HG03457 (cell line): Measurements from ENCODE around the gene MXRA8.
"Not testable (repeated sequence)": the region's sequence is repeated elsewhere in the genome, so short reads cannot be mapped to it uniquely, and the experiment has no call there.

Experiments used
- ATAC-seq: cut with Tn5 transposase; IDR thresholded peaks from one replicate; pipeline ENCODE4 v1.9.1; 2021; ENCODE audit warnings: moderate number of reproducible peaks; ENCODE audit not compliant: unreplicated experiment

MXRA8 gene

GRCh38 chr1:1358433-1359271, at the start of gene MXRA8:
TSS of gene MXRA8 (minus strand) at chr1:1358555. CDS start at chr1:1358504, 51 bp downstream.
- no peak for ATAC-seq

GRCh38 chr1:1407636-1408318, 49.4 kb upstream of the MXRA8 start:
- ATAC-seq, result no peak

GRCh38 chr1:1406821-1407635, 48.7 kb upstream of the MXRA8 start, which contains the start of gene MRPL20:
TSS of gene MRPL20 (minus strand) at chr1:1407293. CDS start at chr1:1407217, 76 bp downstream.
- peak; percentile 65 for ATAC-seq

GRCh38 chr1:1406101-1406820, 47.9 kb upstream of the MXRA8 start:
- ATAC-seq, result no peak

GRCh38 chr1:1403653-1404052, 45.3 kb upstream of the MXRA8 start:
- no peak for ATAC-seq

GRCh38 chr1:1402901-1403392, 44.6 kb upstream of the MXRA8 start:
- ATAC-seq, result not testable (repeated sequence)

- no peak for ATAC-seq
These were observed 43.9 kb upstream of the MXRA8 start for GRCh38 chr1:1402072-1402900.

GRCh38 chr1:1401457-1402010, 43.2 kb upstream of the MXRA8 start:
- no peak for ATAC-seq

GRCh38 chr1:1400576-1401456, 42.5 kb upstream of the MXRA8 start:
- ATAC-seq, result no peak

GRCh38 chr1:1399872-1400575, 41.7 kb upstream of the MXRA8 start:
- ATAC-seq, result no peak

- ATAC-seq, result peak; percentile 90
These were observed 41.0 kb upstream of the MXRA8 start, which contains the start of gene CCNL2 for GRCh38 chr1:1399187-1399871. TSS of gene CCNL2 (minus strand) at chr1:1399335. CDS start at chr1:1399306, 29 bp downstream.

- ATAC-seq, result no peak
These were observed 40.4 kb upstream of the MXRA8 start for GRCh38 chr1:1398677-1399186.

- no peak for ATAC-seq
These were observed 39.6 kb upstream of the MXRA8 start for GRCh38 chr1:1397839-1398523.

GRCh38 chr1:1395166-1395565, 36.8 kb upstream of the MXRA8 start:
- no peak for ATAC-seq

- no peak for ATAC-seq
These were observed 35.8 kb upstream of the MXRA8 start for GRCh38 chr1:1394116-1394515.

GRCh38 chr1:1393428-1393827, 35.1 kb upstream of the MXRA8 start:
- ATAC-seq, result no peak
